Measurements from ENCODE around the gene INO80B. TPM values are rescaled to one million over a fixed set of nuclear protein-coding genes. Genes with fewer than 3 reads are reported as not detected.

Gene INO80B
- total RNA-seq, 1 experiment from 2014 or later: 42.1 TPM

- TF ChIP-seq CTCF (IDR thresholded peaks at IDR 0.05; ENCODE audit: unreplicated experiment): no peak
These were observed 37.7 kb upstream of the INO80B start for GRCh38 chr2:74417197-74417596.

GRCh38 chr2:74417763-74418162 is 37.1 kb upstream of the INO80B start:
- CTCF ChIA-PET: no interaction called here
- H3K4me3 Mint-ChIP-seq (ENCODE audit: low read depth, unreplicated experiment): no peak overlapping the region
- DNase-seq: no peak
- H3K27ac Mint-ChIP-seq (ENCODE audit: unreplicated experiment): no peak overlapping the region
- no TSS peak for BruUV-seq (replicated peaks)
- no peak for TF ChIP-seq CTCF (IDR thresholded peaks at IDR 0.05; ENCODE audit: unreplicated experiment)
- H3K36me3 Mint-ChIP-seq (ENCODE audit: insufficient read depth, unreplicated experiment): peaks cover 31% of the 10 kb centered on the region
- intact Hi-C loops (cut with micrococcal nuclease; ENCODE audit: unreplicated experiment): no loop called here
- H3K4me1 Mint-ChIP-seq (ENCODE audit: low read depth, unreplicated experiment): peaks cover 37% of the 10 kb centered on the region
- H3K27me3 Mint-ChIP-seq (ENCODE audit: unreplicated experiment): peaks cover 25% of the 10 kb centered on the region
- H3K9me3 Mint-ChIP-seq (ENCODE audit: low read depth, unreplicated experiment): no peaks in the 10 kb centered on the region

More at GRCh38 chr2:74417197-74417596, 37.7 kb upstream of the INO80B start:
- Mint-ChIP-seq H3K36me3 (ENCODE audit: insufficient read depth, unreplicated experiment) (peaks cover 26% of the 10 kb centered on the region), H3K27ac (ENCODE audit: unreplicated experiment) (no peak overlapping the region), H3K9me3 (ENCODE audit: low read depth, unreplicated experiment) (no peaks in the 10 kb centered on the region), H3K27me3 (ENCODE audit: unreplicated experiment) (peaks cover 28% of the 10 kb centered on the region), H3K4me1 (ENCODE audit: low read depth, unreplicated experiment) (peaks cover 33% of the 10 kb centered on the region), H3K4me3 (ENCODE audit: low read depth, unreplicated experiment) (no peak overlapping the region)
- intact Hi-C loops (cut with micrococcal nuclease; ENCODE audit: unreplicated experiment): no loop called here
- CTCF ChIA-PET: no interaction called here
- no TSS peak for BruUV-seq (replicated peaks)
- no peak for DNase-seq

- BruUV-seq (replicated peaks): no TSS peak
- CTCF ChIA-PET: no interaction called here
- Mint-ChIP-seq H3K27ac (ENCODE audit: unreplicated experiment) (no peak overlapping the region), H3K36me3 (ENCODE audit: insufficient read depth, unreplicated experiment) (peaks cover 37% of the 10 kb centered on the region), H3K27me3 (ENCODE audit: unreplicated experiment) (peaks cover 19% of the 10 kb centered on the region), H3K9me3 (ENCODE audit: low read depth, unreplicated experiment) (no peaks in the 10 kb centered on the region), H3K4me1 (ENCODE audit: low read depth, unreplicated experiment) (peaks cover 38% of the 10 kb centered on the region), H3K4me3 (ENCODE audit: low read depth, unreplicated experiment) (no peak overlapping the region)
- intact Hi-C loops (cut with micrococcal nuclease; ENCODE audit: unreplicated experiment): no loop called here
- DNase-seq: no peak
- no peak for TF ChIP-seq CTCF (IDR thresholded peaks at IDR 0.05; ENCODE audit: unreplicated experiment)
These were observed 36.6 kb upstream of the INO80B start for GRCh38 chr2:74418312-74418711.

GRCh38 chr2:74419345-74419744 is 35.5 kb upstream of the INO80B start:
- intact Hi-C loops (cut with micrococcal nuclease; ENCODE audit: unreplicated experiment): no loop called here
- DNase-seq: no peak
- TF ChIP-seq CTCF (IDR thresholded peaks at IDR 0.05; ENCODE audit: unreplicated experiment): no peak
- Mint-ChIP-seq H3K36me3 (ENCODE audit: insufficient read depth, unreplicated experiment) (peaks cover 46% of the 10 kb centered on the region), H3K27ac (ENCODE audit: unreplicated experiment) (no peak overlapping the region), H3K9me3 (ENCODE audit: low read depth, unreplicated experiment) (no peaks in the 10 kb centered on the region), H3K4me1 (ENCODE audit: low read depth, unreplicated experiment) (peaks cover 33% of the 10 kb centered on the region), H3K27me3 (ENCODE audit: unreplicated experiment) (peaks cover 9% of the 10 kb centered on the region), H3K4me3 (ENCODE audit: low read depth, unreplicated experiment) (no peak overlapping the region)
- no TSS peak for BruUV-seq (replicated peaks)
- CTCF ChIA-PET: no interaction called here

Measured in Calu3 (cell line).